HEK293 (cell line): ENCODE data around the gene NATD1.

Experiments used
- CTCF ChIA-PET: fragments of 350-600 bp; formaldehyde crosslinking; extraction: SDS; loops from one replicate; lab custom pipeline; 2021; ENCODE audit warnings: antibody characterized with exemption; lab: Yijun Ruan, JAX
- POLR2A ChIA-PET: fragments of 300-600 bp; formaldehyde crosslinking; extraction: SDS; loops from one replicate; lab custom pipeline; 2020; ENCODE audit warnings: antibody characterized with exemption, inconsistent platforms; lab: Yijun Ruan, JAX
- H3K27ac ChIP-seq: fragments of 200-500 bp; sonication (Bioruptor generic); 2 replicates; pipeline ENCODE4 v1.5.1; 2014; ENCODE audit warnings: low read depth, low read length, control low read depth, inconsistent platforms; ENCODE audit errors: extremely low read depth
- H3K36me3 ChIP-seq, 2 experiments: fragments of 200-500 bp in 1 of 2; sonication (Bioruptor generic) in 1 of 2; 1 replicate in 1 of 2; 2 replicates in 1 of 2; pipeline ENCODE4 v1.5.1; 2014 to 2017; ENCODE audit warnings: inconsistent platforms in 2 of 2, low read length in 2 of 2; ENCODE audit not compliant: control insufficient read depth in 2 of 2, insufficient read depth in 1 of 2
- H3K4me1 ChIP-seq: fragments of 200-500 bp; sonication (Bioruptor generic); 2 replicates; pipeline ENCODE4 v1.5.1; 2014; ENCODE audit warnings: mild to moderate bottlenecking, low read length, inconsistent platforms; ENCODE audit not compliant: control insufficient read depth, insufficient read depth
- H3K4me3 ChIP-seq: 2 replicates; pipeline ENCODE4 v1.5.1; 2011; ENCODE audit warnings: low read depth, mild to moderate bottlenecking, control low read depth, low read length, moderate library complexity
- H3K9me3 ChIP-seq: fragments of 200-500 bp; sonication (Bioruptor generic); 2 replicates; pipeline ENCODE4 v1.5.1; 2014; ENCODE audit warnings: low read depth, low read length, inconsistent platforms; ENCODE audit not compliant: control insufficient read depth, insufficient read depth
- BCL11B ChIP-seq: fragments of 450-650 bp; formaldehyde crosslinking; IDR thresholded peaks from 2 replicates; pipeline ENCODE4 v1.5.1; 2016; ENCODE audit warnings: low read depth, missing biosample characterization, missing genetic modification characterization
- SCRT2 ChIP-seq: fragments of 450-650 bp; formaldehyde crosslinking; IDR thresholded peaks from 2 replicates; pipeline ENCODE4 v1.5.1; 2016; ENCODE audit warnings: missing biosample characterization, missing genetic modification characterization
- SETDB1 ChIP-seq: IDR thresholded peaks from one replicate; pipeline ENCODE4 v1.6.1; 2017; ENCODE audit warnings: mild to moderate bottlenecking, low read length, moderate library complexity, mixed read lengths; ENCODE audit not compliant: insufficient read length
- ZBTB48 ChIP-seq: fragments of 450-650 bp; formaldehyde crosslinking; IDR thresholded peaks from 2 replicates; pipeline ENCODE4 v1.5.1; 2016; ENCODE audit warnings: missing biosample characterization, missing genetic modification characterization
- ZBTB49 ChIP-seq: fragments of 450-650 bp; formaldehyde crosslinking; IDR thresholded peaks from 2 replicates; pipeline ENCODE4 v1.5.1; 2016; ENCODE audit warnings: missing biosample characterization, missing genetic modification characterization, low read depth
- ZBTB7A ChIP-seq: fragments of 450-650 bp; formaldehyde crosslinking; IDR thresholded peaks from 2 replicates; pipeline ENCODE4 v1.5.1; 2016; ENCODE audit warnings: low read depth, missing biosample characterization, missing genetic modification characterization
- ZFP3 ChIP-seq: fragments of 450-650 bp; formaldehyde crosslinking; IDR thresholded peaks from 2 replicates; pipeline ENCODE4 v1.5.1; 2016; ENCODE audit warnings: low read depth, missing biosample characterization, missing genetic modification characterization
- ZNF112 ChIP-seq: fragments of 450-650 bp; formaldehyde crosslinking; IDR thresholded peaks from 2 replicates; pipeline ENCODE4 v1.5.0; 2017; ENCODE audit warnings: missing biosample characterization, missing genetic modification characterization
- ZNF140 ChIP-seq: fragments of 450-650 bp; formaldehyde crosslinking; IDR thresholded peaks from 2 replicates; pipeline ENCODE4 v1.5.1; 2016; ENCODE audit warnings: missing biosample characterization, missing genetic modification characterization
- ZNF214 ChIP-seq: fragments of 450-650 bp; formaldehyde crosslinking; IDR thresholded peaks from 2 replicates; pipeline ENCODE4 v1.5.1; 2017; ENCODE audit warnings: missing biosample characterization, mild to moderate bottlenecking, missing genetic modification characterization, borderline replicate concordance
- ZNF292 ChIP-seq: fragments of 450-650 bp; formaldehyde crosslinking; IDR thresholded peaks from 2 replicates; pipeline ENCODE4 v1.5.1; 2016; ENCODE audit warnings: low read depth, missing biosample characterization, missing genetic modification characterization, borderline replicate concordance
- ZNF600 ChIP-seq: fragments of 450-650 bp; formaldehyde crosslinking; IDR thresholded peaks from 2 replicates; pipeline ENCODE4 v1.5.1; 2016; ENCODE audit warnings: missing biosample characterization, missing genetic modification characterization
- ZNF623 ChIP-seq: fragments of 450-650 bp; formaldehyde crosslinking; IDR thresholded peaks from 2 replicates; pipeline ENCODE4 v1.5.1; 2016; ENCODE audit warnings: missing biosample characterization, missing genetic modification characterization
- ZNF624 ChIP-seq: fragments of 450-650 bp; formaldehyde crosslinking; IDR thresholded peaks from 2 replicates; pipeline ENCODE4 v1.5.1; 2017; ENCODE audit warnings: missing biosample characterization, missing genetic modification characterization
- ZNF660 ChIP-seq: fragments of 450-650 bp; IDR thresholded peaks from 2 replicates; pipeline ENCODE4 v1.5.1; 2018; ENCODE audit warnings: missing biosample characterization, mild to moderate bottlenecking, missing genetic modification characterization
- ZNF768 ChIP-seq: fragments of 450-650 bp; formaldehyde crosslinking; IDR thresholded peaks from 2 replicates; pipeline ENCODE4 v1.5.1; 2018; ENCODE audit warnings: missing biosample characterization, mild to moderate bottlenecking, missing genetic modification characterization
- ZNF792 ChIP-seq: fragments of 450-650 bp; formaldehyde crosslinking; IDR thresholded peaks from 2 replicates; pipeline ENCODE4 v1.5.1; 2016; ENCODE audit warnings: missing biosample characterization, missing genetic modification characterization
- ZSCAN23 ChIP-seq: fragments of 450-650 bp; formaldehyde crosslinking; IDR thresholded peaks from 2 replicates; pipeline ENCODE4 v1.5.1; 2016; ENCODE audit warnings: missing biosample characterization, missing genetic modification characterization
- TF ChIP-seq, protein P1 (sequence below): fragments of 450-650 bp; formaldehyde crosslinking; optimal IDR thresholded peaks from 2 replicates; pipeline ENCODE3; 2016; ENCODE audit warnings: missing biosample characterization, mild to moderate bottlenecking, missing genetic modification characterization

Gene NATD1

DNA sequence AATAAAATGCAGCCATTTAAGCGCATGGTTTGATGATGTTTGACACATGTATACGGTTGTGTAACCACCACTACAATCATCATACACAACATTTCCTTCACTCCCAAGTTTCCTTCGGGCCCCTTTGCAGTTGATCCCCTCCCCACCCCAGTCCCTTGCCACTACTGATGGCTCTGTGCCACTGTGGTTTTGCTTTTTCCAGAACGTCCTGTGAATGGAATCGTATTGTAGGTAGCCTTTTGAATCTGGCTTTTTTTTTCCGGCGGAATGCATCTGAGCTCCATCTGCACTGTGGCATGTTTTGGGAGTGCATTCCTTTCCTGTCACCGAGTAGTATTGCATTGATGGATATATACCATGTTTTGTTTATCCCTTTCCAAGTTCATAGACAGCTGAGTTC lies 16.2 kb upstream of the NATD1 start:
- no peak for TF ChIP-seq ZNF792 (tag by site-specific recombination)
- TF ChIP-seq ZSCAN23: no peak
- TF ChIP-seq, protein P1, sequence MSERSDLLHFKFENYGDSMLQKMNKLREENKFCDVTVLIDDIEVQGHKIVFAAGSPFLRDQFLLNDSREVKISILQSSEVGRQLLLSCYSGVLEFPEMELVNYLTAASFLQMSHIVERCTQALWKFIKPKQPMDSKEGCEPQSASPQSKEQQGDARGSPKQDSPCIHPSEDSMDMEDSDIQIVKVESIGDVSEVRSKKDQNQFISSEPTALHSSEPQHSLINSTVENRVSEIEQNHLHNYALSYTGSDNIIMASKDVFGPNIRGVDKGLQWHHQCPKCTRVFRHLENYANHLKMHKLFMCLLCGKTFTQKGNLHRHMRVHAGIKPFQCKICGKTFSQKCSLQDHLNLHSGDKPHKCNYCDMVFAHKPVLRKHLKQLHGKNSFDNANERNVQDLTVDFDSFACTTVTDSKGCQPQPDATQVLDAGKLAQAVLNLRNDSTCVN (tag by site-specific recombination): no peak
- POLR2A ChIA-PET: no interaction called here
- no peaks in the 10 kb centered on the region for H3K9me3 ChIP-seq
- no peak overlapping the region for H3K27ac ChIP-seq
- no peak overlapping the region for H3K4me3 ChIP-seq
- no peaks in the 10 kb centered on the region for H3K36me3 ChIP-seq
- no peaks in the 10 kb centered on the region for H3K4me1 ChIP-seq
- CTCF ChIA-PET: interaction anchor here (0.5 to 2.0 kb wide), 6 partner anchors 8 to 242 kb away, joined by 3 to 14 read pairs (median 4); no protein-coding TSS in a partner anchor

DNA sequence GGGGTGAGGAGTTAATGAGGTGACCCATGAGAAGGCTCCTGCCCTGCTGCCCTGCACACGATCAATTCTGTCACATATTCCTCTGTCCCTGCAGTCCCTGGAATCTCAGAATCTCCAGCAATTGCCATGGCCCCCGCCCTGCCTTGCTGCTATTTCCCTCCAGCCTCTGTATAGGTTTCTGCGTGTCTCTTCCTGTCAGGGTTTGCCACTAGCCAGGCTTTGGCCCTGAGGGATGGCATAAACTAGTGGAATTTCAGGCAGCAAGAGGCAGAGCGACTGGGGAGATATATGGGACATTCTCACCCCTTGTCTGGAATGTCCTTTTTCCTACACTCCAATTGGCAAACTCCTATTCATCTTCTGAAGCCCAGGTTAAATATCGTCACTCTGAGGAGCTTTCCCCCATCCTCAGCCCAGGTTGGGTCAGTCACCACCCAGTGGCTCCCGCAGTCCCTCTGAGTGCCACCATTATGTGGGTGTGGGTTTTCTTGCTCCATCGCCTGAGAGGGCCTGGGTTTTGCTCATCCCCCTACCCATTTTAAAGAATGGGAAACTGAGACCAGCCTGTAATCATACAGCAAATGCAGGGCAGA lies 15.5 kb upstream of the NATD1 start:
- TF ChIP-seq ZNF214: no peak
- no peak for TF ChIP-seq ZNF624 (tag by site-specific recombination)
- TF ChIP-seq ZFP3: peak; percentile 83
- Histone ChIP-seq H3K36me3 (no peaks in the 10 kb centered on the region), H3K27ac (no peak overlapping the region), H3K9me3 (no peaks in the 10 kb centered on the region), H3K4me1 (no peaks in the 10 kb centered on the region), H3K4me3 (no peak overlapping the region)
- POLR2A ChIA-PET: no interaction called here
- CTCF ChIA-PET: interaction anchor here (0.7 to 2.0 kb wide), 3 partner anchors 8 to 243 kb away, joined by 3 to 14 read pairs (median 3); no protein-coding TSS in a partner anchor

GRCh38 chr17:21263376-21263775 lies 10.2 kb upstream of the NATD1 start:
- ChIA-PET POLR2A (no interaction called here), CTCF (interaction anchor here (1.2 to 1.9 kb wide), 4 partner anchors 12 to 136 kb away, joined by 3 to 8 read pairs (median 6); no protein-coding TSS in a partner anchor)
- TF ChIP-seq ZNF112 (tag by site-specific recombination) (no peak), ZNF600 (tag by site-specific recombination) (0 out of 2 replicates have a peak, but pooled peaks have one; percentile 38)
- Histone ChIP-seq H3K4me1 (no peaks in the 10 kb centered on the region), H3K9me3 (no peaks in the 10 kb centered on the region), H3K36me3 (no peaks in the 10 kb centered on the region), H3K27ac (no peak overlapping the region), H3K4me3 (no peak overlapping the region)

DNA sequence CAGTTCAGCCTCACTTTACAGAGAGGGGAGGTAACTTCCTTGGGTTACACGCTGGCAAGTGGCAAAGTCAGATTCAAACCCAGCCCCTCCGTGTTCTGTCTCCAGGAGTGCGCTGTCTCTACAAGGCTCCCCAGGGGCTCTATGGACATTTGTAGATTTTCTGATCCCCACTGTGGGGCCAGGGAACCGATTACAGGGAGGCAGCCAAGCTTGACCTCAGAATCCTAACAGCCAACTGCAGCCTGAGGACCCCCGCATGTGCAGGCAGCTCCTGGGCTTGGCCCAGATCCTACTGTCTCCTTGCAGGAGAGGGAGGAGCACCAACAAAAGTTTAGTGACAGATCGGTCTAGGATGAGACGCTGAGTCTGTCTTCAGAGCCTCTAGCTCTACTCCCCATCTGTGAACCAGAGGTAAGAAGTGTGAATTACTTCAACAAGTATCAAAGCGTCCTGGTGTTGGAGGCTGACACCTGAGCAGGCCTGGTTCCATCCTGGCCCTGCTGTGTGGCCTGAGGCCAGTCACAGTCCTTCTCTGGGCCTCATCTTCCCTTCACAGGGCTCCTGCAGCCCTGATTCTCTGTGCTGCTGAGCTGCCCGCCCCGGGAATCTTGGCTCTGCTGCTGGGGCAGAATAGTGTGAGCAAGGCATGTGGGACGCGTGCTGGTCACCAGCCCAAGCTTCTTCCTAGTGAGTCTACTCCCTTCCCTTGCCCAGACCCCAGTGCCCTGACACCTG lies 9.2 kb upstream of the NATD1 start:
- Histone ChIP-seq H3K4me3 (no peak overlapping the region), H3K9me3 (no peaks in the 10 kb centered on the region), H3K36me3 (no peaks in the 10 kb centered on the region), H3K4me1 (no peaks in the 10 kb centered on the region), H3K27ac (no peak overlapping the region)
- TF ChIP-seq ZNF660 (no peak), ZBTB7A (no peak), ZNF768 (tag by site-specific recombination) (peak; percentile 26; the same call in 1 of the 2 replicates), SCRT2 (tag by site-specific recombination) (no peak), SETDB1 (no peak), ZNF140 (no peak), ZBTB49 (tag by site-specific recombination) (no peak), BCL11B (tag by site-specific recombination) (no peak), ZFP3 (no peak), ZNF623 (tag by site-specific recombination) (peak; percentile 67), ZBTB48 (tag by site-specific recombination) (no peak), ZNF292 (tag by site-specific recombination) (no peak)
- ChIA-PET CTCF (interaction anchor here (1.1 to 1.5 kb wide), 3 partner anchors 17 to 23 kb away, joined by 3 to 8 read pairs (median 5); no protein-coding TSS in a partner anchor), POLR2A (no interaction called here)
